Suprapubic skin (tissue), 4 donors: Measurements from ENCODE around the gene PPP1R3G. TPM values are rescaled to one million over a fixed set of nuclear protein-coding genes. Genes with fewer than 3 reads are reported as not detected.

Source experiments
- DNase-seq, 2 donors: peaks; one replicate each; pipeline ENCODE4 v3.0.0-alpha.2; 2019; ENCODE audit warnings: low spot score in 2 of 2
- H3K27ac ChIP-seq: fragments of 200-600 bp; sonication (generic); one replicate; pipeline ENCODE4 v1.5.1; 2019
- H3K27me3 ChIP-seq: fragments of 200-600 bp; sonication (generic); one replicate; pipeline ENCODE4 v1.5.1; 2019
- H3K36me3 ChIP-seq: fragments of 200-600 bp; sonication (generic); one replicate; pipeline ENCODE4 v1.5.1; 2019
- H3K4me1 ChIP-seq: fragments of 200-600 bp; sonication (generic); one replicate; pipeline ENCODE4 v1.5.1; 2019
- H3K4me3 ChIP-seq: fragments of 200-600 bp; sonication (generic); one replicate; pipeline ENCODE4 v1.5.1; 2019; ENCODE audit warnings: mild to moderate bottlenecking
- H3K9me3 ChIP-seq: fragments of 200-600 bp; sonication (generic); one replicate; pipeline ENCODE4 v1.5.1; 2019
- EP300 ChIP-seq: sonication (generic); formaldehyde crosslinking; IDR thresholded peaks from one replicate; pipeline ENCODE4 v1.6.1; 2017; ENCODE audit warnings: antibody characterized with exemption
- POLR2A ChIP-seq, 2 donors: fragments of 450-650 bp; IDR thresholded peaks; one replicate each; pipeline ENCODE4 v1.6.1; 2017; ENCODE audit warnings: antibody characterized with exemption in 2 of 2, mild to moderate bottlenecking in 2 of 2, moderate library complexity in 2 of 2
- POLR2AphosphoS5 ChIP-seq, 3 donors: sonication (generic); formaldehyde crosslinking; IDR thresholded peaks; one replicate each; pipeline ENCODE4 v1.6.1; 2017; ENCODE audit warnings: antibody characterized with exemption in 3 of 3
- WGBS: methylation state at CpG from one replicate; pipeline ENCODE4 v1.1.5; 2018; 5-methylcytosine and 5-hydroxymethylcytosine counted together
- total RNA-seq, 4 donors: library from RNA; depleted of rRNA; stranded (reverse); fragments of >200 nt; gene quantifications; one replicate each; pipeline ENCODE4 v1.1.0, GENCODE V29; 2016
- TF ChIP-seq, protein P1 (sequence below), 2 donors: fragments of 200-600 bp in 1 of 2; fragments of 450-650 bp in 1 of 2; sonication (generic) in 1 of 2; IDR thresholded peaks; one replicate each; pipeline ENCODE4 v1.5.1; 2016 to 2019; ENCODE audit warnings: antibody characterized with exemption in 2 of 2, mild to moderate bottlenecking in 1 of 2, moderate library complexity in 1 of 2

The PPP1R3G gene
- under 1 TPM; 0.38 to 0.80 (median 0.67) TPM for total RNA-seq

DNA sequence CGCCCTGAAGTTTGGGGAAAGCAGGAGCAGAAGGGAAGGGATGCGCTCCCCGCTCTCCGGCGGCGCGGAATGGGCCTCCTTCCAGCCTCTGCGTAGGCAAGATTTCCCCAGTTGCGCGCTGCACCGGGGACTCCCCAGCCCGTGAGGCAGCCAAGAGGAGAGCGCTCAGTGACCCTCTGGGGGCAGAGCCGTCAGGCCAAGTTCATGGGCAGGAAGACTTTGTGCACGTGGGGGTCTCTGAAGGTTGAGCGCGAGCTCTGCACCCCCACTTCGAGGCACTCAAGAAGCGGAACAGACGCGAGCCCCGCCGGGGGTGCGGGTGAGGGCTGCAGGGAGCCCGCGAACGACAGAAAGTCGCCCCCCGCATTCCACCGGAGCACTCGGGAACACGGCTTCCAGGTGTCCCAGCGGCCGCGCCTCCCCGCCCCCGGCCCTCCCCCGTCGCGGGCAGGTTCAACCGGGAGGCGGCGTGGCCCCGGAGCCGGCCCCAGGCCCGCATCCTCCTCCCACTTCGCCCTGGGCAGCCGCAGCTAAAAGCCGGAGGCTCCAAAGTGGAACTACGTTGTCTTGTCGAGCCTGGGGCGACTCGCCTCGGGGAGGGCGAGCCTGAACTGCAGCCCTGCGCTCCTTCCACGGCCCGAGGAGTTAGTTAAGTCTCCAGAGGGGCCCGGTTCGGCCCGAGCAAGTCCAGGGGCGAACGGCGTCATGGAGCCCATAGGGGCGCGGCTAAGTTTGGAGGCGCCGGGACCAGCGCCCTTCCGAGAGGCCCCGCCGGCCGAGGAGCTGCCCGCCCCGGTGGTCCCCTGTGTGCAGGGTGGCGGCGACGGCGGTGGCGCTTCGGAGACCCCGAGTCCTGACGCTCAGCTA is at the start of gene PPP1R3G:
Gene PPP1R3G (plus strand): TSS at position 561 of the 867 bp plus-strand sequence. CDS start 145 bp downstream, at position 706.
- Histone ChIP-seq H3K27me3 (peaks cover 20% of the 10 kb centered on the region), H3K4me3 (peak within 1 kb of the TSS; percentile 75), H3K4me1 (peaks cover 43% of the 10 kb centered on the region), H3K36me3 (no peaks in the 10 kb centered on the region), H3K9me3 (no peaks in the 10 kb centered on the region), H3K27ac (peak within 1 kb of the TSS; percentile 82)
- WGBS, result 0% methylated on average over 13 of the region's 83 CpGs
- peak in 1 of 2 donors; percentile 77 for DNase-seq
- peak in 1 of 2 donors; percentile 29 for TF ChIP-seq POLR2A (IDR thresholded peaks at IDR 0.05)
- TF ChIP-seq, protein P1, sequence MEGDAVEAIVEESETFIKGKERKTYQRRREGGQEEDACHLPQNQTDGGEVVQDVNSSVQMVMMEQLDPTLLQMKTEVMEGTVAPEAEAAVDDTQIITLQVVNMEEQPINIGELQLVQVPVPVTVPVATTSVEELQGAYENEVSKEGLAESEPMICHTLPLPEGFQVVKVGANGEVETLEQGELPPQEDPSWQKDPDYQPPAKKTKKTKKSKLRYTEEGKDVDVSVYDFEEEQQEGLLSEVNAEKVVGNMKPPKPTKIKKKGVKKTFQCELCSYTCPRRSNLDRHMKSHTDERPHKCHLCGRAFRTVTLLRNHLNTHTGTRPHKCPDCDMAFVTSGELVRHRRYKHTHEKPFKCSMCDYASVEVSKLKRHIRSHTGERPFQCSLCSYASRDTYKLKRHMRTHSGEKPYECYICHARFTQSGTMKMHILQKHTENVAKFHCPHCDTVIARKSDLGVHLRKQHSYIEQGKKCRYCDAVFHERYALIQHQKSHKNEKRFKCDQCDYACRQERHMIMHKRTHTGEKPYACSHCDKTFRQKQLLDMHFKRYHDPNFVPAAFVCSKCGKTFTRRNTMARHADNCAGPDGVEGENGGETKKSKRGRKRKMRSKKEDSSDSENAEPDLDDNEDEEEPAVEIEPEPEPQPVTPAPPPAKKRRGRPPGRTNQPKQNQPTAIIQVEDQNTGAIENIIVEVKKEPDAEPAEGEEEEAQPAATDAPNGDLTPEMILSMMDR (IDR thresholded peaks at IDR 0.05), result no peak

DNA sequence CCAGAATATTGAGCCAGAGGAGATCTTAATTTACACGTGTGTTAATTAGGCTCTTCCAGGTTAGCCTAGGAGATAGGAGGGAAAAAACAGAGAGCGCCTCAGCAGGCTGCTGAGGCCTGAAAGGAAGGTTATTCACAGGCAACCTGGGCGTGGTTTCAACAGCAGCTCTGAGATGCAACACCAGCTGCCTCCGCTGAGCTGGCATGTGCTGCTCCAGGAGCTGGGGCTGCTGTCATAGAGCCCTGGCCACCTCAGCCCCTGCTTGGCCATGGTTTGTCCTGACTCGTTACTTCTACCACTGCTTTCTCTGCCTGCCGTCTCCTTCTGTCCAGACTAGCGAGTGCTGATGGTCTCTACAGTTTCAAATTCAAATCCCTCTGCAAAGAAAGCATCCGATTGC is 48.9 kb upstream of the PPP1R3G start:
- no peaks in the 10 kb centered on the region for H3K9me3 ChIP-seq
- no peaks in the 10 kb centered on the region for H3K27me3 ChIP-seq
- no peak overlapping the region for H3K27ac ChIP-seq
- 43% methylated on average over 8 of the region's 8 CpGs for WGBS
- H3K4me3 ChIP-seq, result no peak overlapping the region
- TF ChIP-seq EP300, result no peak
- TF ChIP-seq, protein P1 (IDR thresholded peaks at IDR 0.05), result peak in 1 of 2 donors; percentile 27
- peaks cover 33% of the 10 kb centered on the region for H3K4me1 ChIP-seq
- DNase-seq, result no peak
- no peaks in the 10 kb centered on the region for H3K36me3 ChIP-seq

DNA sequence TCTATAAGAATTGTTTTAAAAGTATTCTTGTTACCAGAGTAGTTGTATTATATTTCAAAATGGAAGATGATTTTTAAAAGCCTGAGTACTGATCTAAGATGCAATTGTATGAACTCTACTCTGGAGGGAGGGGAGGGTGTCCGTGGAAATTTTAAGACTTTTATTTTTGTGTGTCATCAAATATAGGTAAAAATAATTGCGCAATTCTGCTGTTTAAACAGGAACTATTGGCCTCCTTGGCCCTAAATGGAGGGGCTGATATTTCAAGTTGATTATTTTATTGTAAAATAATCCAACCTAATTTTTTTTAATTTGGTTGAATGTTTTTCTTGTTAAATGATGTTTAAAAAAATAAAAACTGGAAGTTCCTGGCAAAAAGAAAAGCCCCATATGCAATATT is 43.2 kb upstream of the PPP1R3G start:
- TF ChIP-seq POLR2AphosphoS5 (IDR thresholded peaks at IDR 0.05), result no peak
- no peak for TF ChIP-seq EP300
- TF ChIP-seq, protein P1 (IDR thresholded peaks at IDR 0.05), result no peak
- no peak for TF ChIP-seq POLR2A (IDR thresholded peaks at IDR 0.05)
- Histone ChIP-seq H3K4me1 (no peaks in the 10 kb centered on the region), H3K27ac (no peak overlapping the region), H3K27me3 (no peaks in the 10 kb centered on the region), H3K36me3 (no peaks in the 10 kb centered on the region), H3K4me3 (no peak overlapping the region), H3K9me3 (no peaks in the 10 kb centered on the region)
- no peak for DNase-seq
- 43% methylated on average over 2 of the region's 2 CpGs for WGBS

DNA sequence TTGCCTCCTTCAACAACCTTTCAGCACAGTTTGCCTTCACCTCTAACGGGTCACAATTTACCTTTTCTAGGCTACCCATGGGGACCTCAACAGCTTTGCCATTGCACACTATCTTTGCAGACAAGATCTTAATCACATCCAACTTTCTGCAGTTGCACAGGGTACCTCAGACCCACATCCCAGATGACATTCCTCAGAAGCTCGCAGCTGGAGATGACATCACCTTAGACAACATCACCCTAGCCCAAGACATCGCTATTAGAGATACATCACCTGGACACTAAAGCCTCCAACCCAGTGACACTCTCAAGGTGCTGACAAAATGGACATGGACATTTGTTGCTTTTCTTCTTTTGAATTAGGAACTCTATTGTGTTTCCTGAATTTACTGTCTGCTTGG is 42.7 kb upstream of the PPP1R3G start:
- Histone ChIP-seq H3K4me3 (no peak overlapping the region), H3K9me3 (no peaks in the 10 kb centered on the region), H3K27me3 (no peaks in the 10 kb centered on the region), H3K27ac (no peak overlapping the region), H3K4me1 (no peaks in the 10 kb centered on the region), H3K36me3 (no peaks in the 10 kb centered on the region)
- no peak for DNase-seq
- TF ChIP-seq POLR2A (IDR thresholded peaks at IDR 0.05) (no peak), EP300 (no peak), POLR2AphosphoS5 (IDR thresholded peaks at IDR 0.05) (no peak)
- TF ChIP-seq, protein P1 (IDR thresholded peaks at IDR 0.05), result no peak
- 89% methylated on average over 3 of the region's 3 CpGs for WGBS

DNA sequence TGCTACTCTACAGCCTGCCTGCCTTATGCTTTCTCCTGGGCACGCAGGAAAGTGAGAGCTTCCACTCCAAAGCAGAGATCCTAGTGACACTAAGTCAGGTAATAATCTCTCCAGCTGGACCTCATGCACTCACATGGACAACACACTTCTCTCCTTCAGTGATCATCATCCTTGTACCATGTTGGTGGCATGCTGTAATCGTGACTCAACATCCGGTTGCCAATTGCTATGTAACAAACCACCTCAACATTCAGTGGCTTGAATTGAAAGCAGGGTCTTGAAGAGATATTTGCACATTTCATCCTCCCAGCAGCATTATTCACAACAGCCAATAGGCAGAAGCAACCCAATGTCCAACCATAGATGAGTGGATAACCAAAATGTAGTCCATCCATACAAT is 40.3 kb upstream of the PPP1R3G start:
- WGBS, result 96% methylated on average over 3 of the region's 3 CpGs

More for the DNA sequence above, 40.3 kb upstream of the PPP1R3G start:
- Histone ChIP-seq H3K4me3 (no peak overlapping the region), H3K27me3 (no peaks in the 10 kb centered on the region), H3K9me3 (no peaks in the 10 kb centered on the region), H3K4me1 (no peaks in the 10 kb centered on the region), H3K36me3 (no peaks in the 10 kb centered on the region), H3K27ac (no peak overlapping the region)
- TF ChIP-seq POLR2A (IDR thresholded peaks at IDR 0.05) (no peak), POLR2AphosphoS5 (IDR thresholded peaks at IDR 0.05) (no peak), EP300 (no peak)
- TF ChIP-seq, protein P1 (IDR thresholded peaks at IDR 0.05), result no peak
- DNase-seq, result no peak
